Ishikawa (cell line): ENCODE data around the gene ZNF629.

ENCODE experiments used
- CEBPB ChIP-seq: IDR thresholded peaks from 2 replicates; pipeline ENCODE4 v1.6.1; 2012
- CREB1 ChIP-seq: IDR thresholded peaks from 2 replicates; pipeline ENCODE4 v1.6.1; 2012; ENCODE audit warnings: low read depth
- EGR1 ChIP-seq: IDR thresholded peaks from 2 replicates; pipeline ENCODE4 v1.6.1; 2012
- EP300 ChIP-seq: IDR thresholded peaks from 2 replicates; pipeline ENCODE4 v1.6.1; 2012; ENCODE audit warnings: borderline replicate concordance
- FOXM1 ChIP-seq: IDR thresholded peaks from 2 replicates; pipeline ENCODE4 v1.6.1; 2012; ENCODE audit warnings: low read depth, borderline replicate concordance
- NFIC ChIP-seq: IDR thresholded peaks from 2 replicates; pipeline ENCODE4 v1.6.1; 2012
- RAD21 ChIP-seq: IDR thresholded peaks from 2 replicates; pipeline ENCODE4 v1.6.1; 2012; ENCODE audit warnings: low read depth
- TAF1 ChIP-seq: IDR thresholded peaks from 2 replicates; pipeline ENCODE4 v1.6.1; 2012; ENCODE audit warnings: low read depth, mild to moderate bottlenecking
- TCF12 ChIP-seq: IDR thresholded peaks from 2 replicates; pipeline ENCODE4 v1.6.1; 2012; ENCODE audit warnings: low read depth
- TEAD4 ChIP-seq: IDR thresholded peaks from 2 replicates; pipeline ENCODE4 v1.6.1; 2012
- USF1 ChIP-seq: IDR thresholded peaks from 2 replicates; pipeline ENCODE4 v1.6.1; 2012
- YY1 ChIP-seq: IDR thresholded peaks from 2 replicates; pipeline ENCODE4 v1.6.1; 2012; ENCODE audit warnings: low read depth
- ZBTB7A ChIP-seq: IDR thresholded peaks from 2 replicates; pipeline ENCODE4 v1.6.1; 2012; ENCODE audit warnings: low read depth
- TF ChIP-seq, protein P1 (sequence below): IDR thresholded peaks from 2 replicates; pipeline ENCODE4 v1.6.1; 2012
- TF ChIP-seq, protein P2 (sequence below): IDR thresholded peaks from 2 replicates; pipeline ENCODE4 v1.6.1; 2012; ENCODE audit warnings: low read depth, mild to moderate bottlenecking

The ZNF629 gene

GRCh38 chr16:30761427-30761927, 25.5 kb downstream of the ZNF629 start:
- TF ChIP-seq, protein P1, sequence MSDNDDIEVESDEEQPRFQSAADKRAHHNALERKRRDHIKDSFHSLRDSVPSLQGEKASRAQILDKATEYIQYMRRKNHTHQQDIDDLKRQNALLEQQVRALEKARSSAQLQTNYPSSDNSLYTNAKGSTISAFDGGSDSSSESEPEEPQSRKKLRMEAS, result peak; percentile 62
- TF ChIP-seq TEAD4, result no peak

DNA sequence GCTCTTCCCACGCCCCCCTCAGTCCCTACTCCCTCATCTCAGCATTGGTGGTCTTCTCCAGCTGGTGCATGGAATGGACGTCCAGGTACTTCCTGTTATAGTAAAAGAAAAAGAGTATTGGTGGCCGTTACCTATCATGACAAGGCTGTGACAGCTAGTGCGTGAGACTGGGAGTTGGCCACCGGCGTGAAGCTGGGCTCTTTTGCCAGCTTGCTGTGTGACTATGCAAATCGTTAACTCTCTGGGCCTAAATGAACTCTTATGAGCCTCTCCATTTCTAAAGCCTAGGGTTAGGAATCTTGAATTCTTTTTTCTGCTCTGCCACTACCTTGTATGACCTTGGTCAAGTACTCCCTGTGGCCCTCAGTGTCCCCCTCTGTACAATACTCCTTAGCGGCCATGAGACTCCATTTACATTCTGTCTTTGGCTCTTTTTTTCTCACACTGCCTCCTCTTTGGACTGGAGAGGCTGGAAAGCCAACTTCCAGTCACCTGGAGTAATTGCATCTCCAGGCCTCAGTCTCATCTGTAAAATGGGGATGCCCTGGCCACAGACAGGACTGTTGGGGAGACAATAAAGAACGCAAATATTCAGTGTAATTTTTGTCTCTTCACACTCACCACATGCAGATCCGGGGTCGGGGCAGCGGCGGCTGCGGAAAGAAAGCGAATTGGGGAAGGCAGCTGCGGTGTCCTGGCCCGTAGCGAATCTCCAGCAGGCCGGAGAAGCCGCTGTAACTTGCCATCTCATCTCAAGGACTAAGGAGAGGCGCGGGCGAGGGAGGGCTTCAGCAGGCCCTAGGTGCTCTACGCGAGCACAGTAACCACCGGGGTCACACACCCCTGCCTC, 26.2 kb downstream of the ZNF629 start:
- TF ChIP-seq YY1 (no peak), CEBPB (no peak), EP300 (0 out of 2 replicates have a peak, but pooled peaks have one; percentile 4), TAF1 (no peak)
- TF ChIP-seq, protein P1, result no peak

DNA sequence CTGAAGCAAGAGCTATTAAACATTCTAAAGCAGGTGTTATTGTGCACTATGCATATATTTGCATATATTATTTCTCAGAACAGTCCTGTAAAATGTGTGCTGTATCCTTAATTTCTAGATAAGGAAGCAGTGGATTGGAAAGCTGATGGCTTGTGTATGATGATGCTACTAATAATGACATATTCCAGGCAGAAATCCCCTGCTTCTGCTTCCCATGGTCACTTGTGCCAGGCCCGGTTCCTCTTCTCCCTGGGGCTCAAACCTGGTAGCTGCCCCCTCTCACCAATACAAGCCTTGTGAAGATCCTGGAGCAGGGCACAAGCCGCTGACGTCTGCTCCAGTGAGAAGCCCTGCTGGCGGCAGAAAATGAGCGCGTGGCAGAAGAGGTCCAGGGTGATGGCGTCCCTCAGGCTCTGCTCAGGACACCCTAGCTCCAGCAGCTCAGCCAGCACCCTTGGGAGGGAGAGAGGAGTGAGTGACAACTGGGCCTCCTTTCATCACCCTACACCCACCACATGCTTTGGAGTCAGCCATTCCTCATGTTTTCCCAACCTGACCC, 26.9 kb downstream of the ZNF629 start:
- TF ChIP-seq, protein P1, result no peak
- TF ChIP-seq CEBPB (no peak), ZBTB7A (no peak), EP300 (no peak)
- TF ChIP-seq, protein P2, sequence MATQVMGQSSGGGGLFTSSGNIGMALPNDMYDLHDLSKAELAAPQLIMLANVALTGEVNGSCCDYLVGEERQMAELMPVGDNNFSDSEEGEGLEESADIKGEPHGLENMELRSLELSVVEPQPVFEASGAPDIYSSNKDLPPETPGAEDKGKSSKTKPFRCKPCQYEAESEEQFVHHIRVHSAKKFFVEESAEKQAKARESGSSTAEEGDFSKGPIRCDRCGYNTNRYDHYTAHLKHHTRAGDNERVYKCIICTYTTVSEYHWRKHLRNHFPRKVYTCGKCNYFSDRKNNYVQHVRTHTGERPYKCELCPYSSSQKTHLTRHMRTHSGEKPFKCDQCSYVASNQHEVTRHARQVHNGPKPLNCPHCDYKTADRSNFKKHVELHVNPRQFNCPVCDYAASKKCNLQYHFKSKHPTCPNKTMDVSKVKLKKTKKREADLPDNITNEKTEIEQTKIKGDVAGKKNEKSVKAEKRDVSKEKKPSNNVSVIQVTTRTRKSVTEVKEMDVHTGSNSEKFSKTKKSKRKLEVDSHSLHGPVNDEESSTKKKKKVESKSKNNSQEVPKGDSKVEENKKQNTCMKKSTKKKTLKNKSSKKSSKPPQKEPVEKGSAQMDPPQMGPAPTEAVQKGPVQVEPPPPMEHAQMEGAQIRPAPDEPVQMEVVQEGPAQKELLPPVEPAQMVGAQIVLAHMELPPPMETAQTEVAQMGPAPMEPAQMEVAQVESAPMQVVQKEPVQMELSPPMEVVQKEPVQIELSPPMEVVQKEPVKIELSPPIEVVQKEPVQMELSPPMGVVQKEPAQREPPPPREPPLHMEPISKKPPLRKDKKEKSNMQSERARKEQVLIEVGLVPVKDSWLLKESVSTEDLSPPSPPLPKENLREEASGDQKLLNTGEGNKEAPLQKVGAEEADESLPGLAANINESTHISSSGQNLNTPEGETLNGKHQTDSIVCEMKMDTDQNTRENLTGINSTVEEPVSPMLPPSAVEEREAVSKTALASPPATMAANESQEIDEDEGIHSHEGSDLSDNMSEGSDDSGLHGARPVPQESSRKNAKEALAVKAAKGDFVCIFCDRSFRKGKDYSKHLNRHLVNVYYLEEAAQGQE, result no peak

- TF ChIP-seq TCF12 (no peak), CEBPB (no peak), NFIC (no peak), EP300 (no peak), ZBTB7A (no peak), USF1 (no peak), TAF1 (no peak), RAD21 (no peak), EGR1 (no peak), FOXM1 (no peak)
- TF ChIP-seq, protein P2, result no peak
Observed at GRCh38 chr16:30758988-30759491, 28.0 kb downstream of the ZNF629 start.

- no peak for TF ChIP-seq CEBPB
- TF ChIP-seq EP300, result no peak
- TF ChIP-seq RAD21, result no peak
- TF ChIP-seq TCF12, result no peak
Observed at GRCh38 chr16:30757316-30757715, 29.7 kb downstream of the ZNF629 start.

DNA sequence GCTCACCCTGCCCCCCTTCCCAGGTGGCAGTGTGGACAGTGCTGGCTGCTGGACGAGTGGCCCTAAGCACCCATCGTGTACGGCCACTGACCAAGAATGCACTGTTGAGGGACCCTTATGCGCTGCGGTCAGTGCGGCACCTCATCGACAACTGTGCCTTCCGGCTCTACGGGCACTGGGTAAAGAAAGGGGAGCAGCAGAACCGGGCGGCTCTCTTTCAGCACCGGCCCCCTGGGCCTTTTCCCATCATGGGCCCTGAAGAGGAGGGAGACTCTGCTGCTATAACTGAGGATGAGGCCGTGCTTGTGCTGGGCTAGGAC, 30.3 kb downstream of the ZNF629 start:
- TF ChIP-seq USF1 (no peak), NFIC (no peak), YY1 (no peak), TEAD4 (no peak), FOXM1 (no peak), TAF1 (no peak), CEBPB (no peak), EGR1 (no peak), ZBTB7A (no peak), RAD21 (no peak), EP300 (no peak), CREB1 (no peak), TCF12 (no peak)
- TF ChIP-seq, protein P2, result no peak
- TF ChIP-seq, protein P1, result no peak
